Measurements from ENCODE around the gene MC5R. TPM values are rescaled to one million over a fixed set of nuclear protein-coding genes. Genes with fewer than 3 reads are reported as not detected.

MC5R gene
- total RNA-seq, 1 donor from 2014 or later: 0.74 TPM

GRCh38 chr18:13808294-13809042 is 15.5 kb upstream of the MC5R start:
- no peak overlapping the region for H3K4me3 ChIP-seq
- H3K27me3 ChIP-seq: no peaks in the 10 kb centered on the region
- H3K4me1 ChIP-seq: no peaks in the 10 kb centered on the region
- DNase-seq (ENCODE audit: extremely low spot score in 2 of 2): no peak
- no peaks in the 10 kb centered on the region for H3K9me3 ChIP-seq
- intact Hi-C loops (cut with DNase I): no loop called here
- H3K27ac ChIP-seq: no peak overlapping the region
- TF ChIP-seq POLR2A (IDR thresholded peaks at IDR 0.05) (no peak), POLR2AphosphoS5 (IDR thresholded peaks at IDR 0.05; ENCODE audit: insufficient read depth in 1 of 2, low read depth in 1 of 2) (no peak), CTCF (IDR thresholded peaks at IDR 0.05) (no peak)
- H3K36me3 ChIP-seq: no peaks in the 10 kb centered on the region

DNA sequence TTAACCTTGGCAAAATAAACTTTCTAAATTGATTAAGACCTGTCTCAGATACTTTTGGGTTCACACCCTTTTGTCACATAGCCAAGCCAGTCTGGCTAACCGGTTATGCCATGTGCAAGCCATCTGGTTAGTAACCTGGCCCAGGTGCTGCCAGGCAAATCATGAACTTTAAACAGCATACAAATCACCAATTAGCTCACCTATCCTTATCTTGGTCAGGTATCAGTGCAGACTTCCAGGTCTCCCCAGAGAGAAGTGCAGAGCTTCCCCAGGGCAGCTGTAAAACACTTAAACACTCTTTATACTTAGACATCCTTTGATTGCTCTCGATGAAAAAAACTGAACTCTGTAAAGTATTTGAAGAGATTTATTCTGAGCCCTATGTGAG is 14.9 kb upstream of the MC5R start:
- intact Hi-C loops (cut with DNase I): no loop called here
- no peak for TF ChIP-seq POLR2AphosphoS5 (IDR thresholded peaks at IDR 0.05; ENCODE audit: insufficient read depth in 1 of 2, low read depth in 1 of 2)
- TF ChIP-seq CTCF (IDR thresholded peaks at IDR 0.05): no peak
- TF ChIP-seq POLR2A (IDR thresholded peaks at IDR 0.05): no peak
- no peaks in the 10 kb centered on the region for H3K4me1 ChIP-seq
- no peak overlapping the region for H3K27ac ChIP-seq
- H3K9me3 ChIP-seq: no peaks in the 10 kb centered on the region
- H3K36me3 ChIP-seq: no peaks in the 10 kb centered on the region
- no peak for DNase-seq (ENCODE audit: extremely low spot score in 2 of 2)
- no peaks in the 10 kb centered on the region for H3K27me3 ChIP-seq
- H3K4me3 ChIP-seq: no peak overlapping the region

GRCh38 chr18:13809531-13810255 is 14.3 kb upstream of the MC5R start:
- no peak overlapping the region for H3K27ac ChIP-seq
- intact Hi-C loops (cut with DNase I): no loop called here
- H3K4me3 ChIP-seq: no peak overlapping the region
- TF ChIP-seq POLR2A (IDR thresholded peaks at IDR 0.05) (no peak), CTCF (IDR thresholded peaks at IDR 0.05) (no peak), POLR2AphosphoS5 (IDR thresholded peaks at IDR 0.05; ENCODE audit: insufficient read depth in 1 of 2, low read depth in 1 of 2) (no peak)
- H3K36me3 ChIP-seq: no peaks in the 10 kb centered on the region
- H3K27me3 ChIP-seq: no peaks in the 10 kb centered on the region
- H3K4me1 ChIP-seq: no peaks in the 10 kb centered on the region
- no peak for DNase-seq (ENCODE audit: extremely low spot score in 2 of 2)
- H3K9me3 ChIP-seq: no peaks in the 10 kb centered on the region

- DNase-seq (ENCODE audit: extremely low spot score in 2 of 2): no peak
- no peak overlapping the region for H3K27ac ChIP-seq
- H3K9me3 ChIP-seq: no peaks in the 10 kb centered on the region
- intact Hi-C loops (cut with DNase I): no loop called here
- H3K27me3 ChIP-seq: no peaks in the 10 kb centered on the region
- no peaks in the 10 kb centered on the region for H3K36me3 ChIP-seq
- no peaks in the 10 kb centered on the region for H3K4me1 ChIP-seq
- TF ChIP-seq CTCF (IDR thresholded peaks at IDR 0.05) (no peak), POLR2AphosphoS5 (IDR thresholded peaks at IDR 0.05; ENCODE audit: insufficient read depth in 1 of 2, low read depth in 1 of 2) (no peak), POLR2A (IDR thresholded peaks at IDR 0.05) (no peak)
- no peak overlapping the region for H3K4me3 ChIP-seq
Measured at GRCh38 chr18:13810950-13811485, 12.9 kb upstream of the MC5R start.

GRCh38 chr18:13811993-13812392 is 12.0 kb upstream of the MC5R start:
- intact Hi-C loops (cut with DNase I): no loop called here
- no peak for DNase-seq (ENCODE audit: extremely low spot score in 2 of 2)
- Histone ChIP-seq H3K36me3 (no peaks in the 10 kb centered on the region), H3K9me3 (no peaks in the 10 kb centered on the region), H3K4me1 (no peaks in the 10 kb centered on the region), H3K27ac (no peak overlapping the region), H3K4me3 (no peak overlapping the region), H3K27me3 (no peaks in the 10 kb centered on the region)
- TF ChIP-seq POLR2AphosphoS5 (IDR thresholded peaks at IDR 0.05; ENCODE audit: insufficient read depth in 1 of 2, low read depth in 1 of 2) (no peak), CTCF (IDR thresholded peaks at IDR 0.05) (no peak), POLR2A (IDR thresholded peaks at IDR 0.05) (no peak)

All from vagina (tissue), 2 donors.